GM06990 (cell line): ENCODE measurements around the gene HMCES.

Experiments
- DNase-seq: peaks from one replicate; pipeline ENCODE4 v3.0.0-alpha.2; 2011; ENCODE audit not compliant: insufficient read length; ENCODE audit errors: extremely low read depth
- H3K27me3 ChIP-seq: replicated peaks from 2 replicates; pipeline ENCODE4 v1.6.0; 2011; ENCODE audit warnings: low read length; ENCODE audit not compliant: control insufficient read depth, insufficient read depth
- H3K36me3 ChIP-seq: 2 replicates; pipeline ENCODE4 v1.5.1; 2011; ENCODE audit warnings: low read length; ENCODE audit not compliant: control insufficient read depth, insufficient read depth
- H3K4me3 ChIP-seq: replicated peaks from 2 replicates; pipeline ENCODE4 v1.5.1; 2011; ENCODE audit warnings: low read depth, mild to moderate bottlenecking, control low read depth, low read length
- CTCF ChIP-seq: IDR thresholded peaks from 2 replicates; pipeline ENCODE4 v1.5.1; 2011; ENCODE audit warnings: low read length, control low read depth, mild to moderate bottlenecking, inconsistent platforms; ENCODE audit not compliant: insufficient read depth, poor library complexity, severe bottlenecking

HMCES gene

DNA sequence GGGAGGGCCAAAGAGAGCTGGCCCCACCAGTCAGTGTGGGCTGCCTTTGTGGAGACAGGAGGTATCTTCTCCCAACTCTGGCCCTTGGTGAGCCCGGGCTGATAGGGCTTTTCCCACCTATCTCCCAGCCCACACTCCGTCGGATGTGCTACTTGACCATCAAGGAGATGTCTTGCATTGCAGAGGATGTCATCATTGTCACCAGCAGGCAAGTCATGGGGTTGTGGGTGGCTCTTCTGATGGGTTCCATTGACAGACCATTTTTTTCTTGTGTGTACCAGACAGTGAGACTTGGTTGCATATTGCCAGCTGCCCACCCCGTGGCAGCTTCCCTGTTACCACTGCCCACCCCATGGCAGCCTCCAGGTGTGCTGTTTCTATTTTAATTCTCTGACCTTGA, 25.9 kb upstream of the HMCES start:
- DNase-seq, result no peak
- no peaks in the 10 kb centered on the region for H3K27me3 ChIP-seq
- no peak overlapping the region for H3K4me3 ChIP-seq
- peaks cover 37% of the 10 kb centered on the region for H3K36me3 ChIP-seq
- no peak for TF ChIP-seq CTCF

GRCh38 chr3:129254536-129255230, 24.0 kb upstream of the HMCES start:
- H3K36me3 ChIP-seq, result peaks cover 47% of the 10 kb centered on the region
- H3K4me3 ChIP-seq, result no peak overlapping the region
- DNase-seq, result no peak
- TF ChIP-seq CTCF, result no peak
- no peaks in the 10 kb centered on the region for H3K27me3 ChIP-seq

DNA sequence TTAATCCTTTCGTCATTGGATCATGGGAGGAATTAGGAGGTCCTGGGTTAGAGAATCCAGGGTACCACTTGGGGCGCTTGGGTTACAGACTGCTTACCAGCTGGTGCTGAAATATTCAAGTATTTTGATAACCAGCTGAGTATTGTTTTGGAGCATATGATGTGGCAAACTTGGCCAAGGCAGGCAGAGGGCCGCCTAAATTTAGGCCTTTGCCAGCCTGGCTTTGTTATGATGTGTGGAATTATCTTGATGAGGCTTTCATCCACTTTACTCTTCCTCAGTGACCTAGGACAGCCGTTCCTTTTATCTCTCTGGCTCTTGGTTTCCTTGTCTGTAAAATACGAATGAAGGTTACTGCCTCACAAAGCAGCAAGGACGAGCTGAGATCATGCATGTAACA, 22.4 kb upstream of the HMCES start:
- Histone ChIP-seq H3K27me3 (no peaks in the 10 kb centered on the region), H3K4me3 (no peak overlapping the region), H3K36me3 (peaks cover 60% of the 10 kb centered on the region)
- no peak for DNase-seq
- no peak for TF ChIP-seq CTCF

- peaks cover 61% of the 10 kb centered on the region for H3K36me3 ChIP-seq
- no peak overlapping the region for H3K4me3 ChIP-seq
- no peak for TF ChIP-seq CTCF
- DNase-seq, result no peak
- H3K27me3 ChIP-seq, result no peaks in the 10 kb centered on the region
Observed at GRCh38 chr3:129257609-129258008, 21.1 kb upstream of the HMCES start.

- Histone ChIP-seq H3K36me3 (peaks cover 54% of the 10 kb centered on the region), H3K4me3 (no peak overlapping the region), H3K27me3 (no peaks in the 10 kb centered on the region)
- no peak for TF ChIP-seq CTCF
- no peak for DNase-seq
Observed at GRCh38 chr3:129259612-129260477, 18.8 kb upstream of the HMCES start.
